ENCODE results near the gene NXPE3. TPM values are rescaled to one million over a fixed set of nuclear protein-coding genes. Genes with fewer than 3 reads are reported as not detected.
"Not testable (repeated sequence)": the region's sequence is repeated elsewhere in the genome, so short reads cannot be mapped to it uniquely, and the experiment has no call there.

The NXPE3 gene
- total RNA-seq, 1 donor from 2014 or later = 26.9 TPM

DNA sequence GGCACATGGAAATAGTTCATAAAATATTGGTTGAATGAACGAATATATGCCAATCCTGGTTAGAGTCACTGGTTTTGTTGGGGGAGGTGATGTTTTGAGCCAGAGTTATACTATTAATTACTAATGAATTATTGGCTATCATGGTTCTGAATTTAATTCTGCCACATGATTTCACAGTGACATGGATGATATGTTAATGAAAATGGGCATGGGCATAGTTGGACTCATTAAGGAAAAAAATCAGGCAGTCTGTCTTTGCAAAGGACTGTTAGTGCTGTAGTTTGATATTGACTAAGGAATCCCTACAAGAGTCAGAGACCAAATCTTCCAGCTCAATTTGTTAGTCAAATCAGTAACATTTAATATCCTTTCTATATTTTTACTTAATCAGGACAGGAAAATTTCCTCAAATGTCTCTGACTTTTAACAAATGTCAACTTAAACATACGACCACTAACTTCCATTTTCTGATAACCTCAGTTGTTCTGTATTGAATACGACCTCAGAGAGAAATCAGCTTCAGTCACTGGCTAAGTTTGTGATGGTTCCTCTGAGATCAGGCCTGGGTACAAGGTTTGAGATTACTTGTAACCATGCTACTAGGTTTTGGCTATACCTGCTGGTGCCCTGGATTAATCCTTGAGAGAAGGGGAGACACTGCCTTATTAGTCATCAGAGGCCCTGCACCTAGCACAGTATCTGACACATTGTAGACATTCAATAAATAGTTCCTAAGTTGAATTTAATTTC is 83.6 kb downstream of the NXPE3 start:
- intact Hi-C loops (cut with DNase I) = no loop called here
- no peak for DNase-seq (ENCODE audit: low spot score)

- DNase-seq (ENCODE audit: low spot score); intact Hi-C loops (cut with DNase I): not testable (repeated sequence)
These were observed 85.9 kb downstream of the NXPE3 start for GRCh38 chr3:101864926-101865325.

- DNase-seq (ENCODE audit: low spot score) = no peak
- intact Hi-C loops (cut with DNase I) = no loop called here
These were observed 86.9 kb downstream of the NXPE3 start for GRCh38 chr3:101865751-101866509.

DNA sequence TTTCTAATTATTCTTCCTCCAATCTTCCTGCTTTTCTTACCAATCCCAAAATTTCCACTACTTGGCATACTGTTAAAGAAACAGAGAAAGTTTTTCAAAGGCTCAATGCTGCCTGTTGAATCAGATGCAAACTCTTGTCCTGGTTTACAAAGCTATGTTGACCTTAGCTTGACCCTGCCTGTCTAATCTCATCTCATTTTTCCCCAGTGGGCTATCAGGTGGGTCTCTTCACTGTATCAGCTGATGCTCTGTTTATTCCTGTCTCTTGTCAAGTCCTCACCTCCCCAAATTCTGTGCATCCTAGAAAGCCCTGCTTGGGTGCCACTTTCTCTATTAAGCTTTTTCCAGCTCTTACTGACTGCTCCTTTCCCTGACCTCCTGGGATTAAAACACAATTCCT is 88.5 kb downstream of the NXPE3 start:
- no peak for DNase-seq (ENCODE audit: low spot score)
- intact Hi-C loops (cut with DNase I) = no loop called here

DNA sequence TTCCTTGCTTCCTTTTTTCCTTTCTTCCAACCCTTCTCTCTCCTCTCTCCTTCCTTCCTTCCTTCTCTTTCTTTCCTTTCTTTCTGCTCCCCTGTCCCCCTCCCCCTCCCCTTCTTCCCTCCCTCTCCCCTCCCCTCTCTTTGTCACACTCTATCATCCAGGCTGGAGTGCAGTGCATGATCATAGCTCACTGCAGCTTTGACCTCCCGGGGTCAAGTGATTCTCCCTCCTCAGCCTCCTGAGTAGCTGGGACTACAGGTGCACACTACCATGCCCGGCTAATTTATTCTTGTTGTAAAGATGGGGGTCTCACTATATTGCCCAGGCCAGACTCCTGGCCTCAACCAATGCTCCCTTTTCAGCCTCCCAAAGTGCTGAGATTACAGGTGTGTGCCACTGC is 89.0 kb downstream of the NXPE3 start:
- intact Hi-C loops (cut with DNase I) = no loop called here

GRCh38 chr3:101868534-101869464 is 89.8 kb downstream of the NXPE3 start:
- DNase-seq (ENCODE audit: low spot score) = no peak
- intact Hi-C loops (cut with DNase I) = no loop called here

More for the DNA sequence above, 89.0 kb downstream of the NXPE3 start:
- no peak for DNase-seq (ENCODE audit: low spot score)

DNA sequence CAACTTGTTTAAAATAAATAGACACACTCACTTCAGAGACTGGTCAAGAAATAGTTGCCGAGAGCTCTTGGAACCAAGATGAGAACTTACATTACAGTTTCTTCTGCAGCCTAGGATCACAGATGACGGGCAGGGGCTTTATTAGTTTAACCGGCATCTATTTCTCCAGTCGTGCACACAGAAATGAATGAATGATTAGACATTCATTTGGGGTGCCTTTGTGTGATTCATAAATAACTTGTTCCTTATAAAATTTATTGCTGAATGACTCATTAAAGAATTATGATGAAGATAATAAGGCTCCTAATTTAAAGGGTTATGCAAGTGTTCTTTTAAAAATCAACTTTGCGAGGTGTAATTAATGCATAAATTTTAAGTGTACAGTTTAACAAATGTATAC is 91.1 kb downstream of the NXPE3 start:
- no peak for DNase-seq (ENCODE audit: low spot score)

GRCh38 chr3:101873619-101874018 is 94.6 kb downstream of the NXPE3 start:
- intact Hi-C loops (cut with DNase I) = no loop called here
- no peak for DNase-seq (ENCODE audit: low spot score)

More for the DNA sequence above, 91.1 kb downstream of the NXPE3 start:
- intact Hi-C loops (cut with DNase I) = no loop called here

- intact Hi-C loops (cut with DNase I) = no loop called here
- DNase-seq (ENCODE audit: low spot score) = no peak
These were observed 97.1 kb downstream of the NXPE3 start for GRCh38 chr3:101876142-101876541.

Other genes with a start within 250 kb of the NXPE3 start
- 19.1 TPM for gene TRMT10C, start 217.3 kb upstream of the NXPE3 start, total RNA-seq
- gene PCNP, start 205.0 kb upstream of the NXPE3 start, total RNA-seq = 120 TPM
- 8.4 TPM for gene ZBTB11, start 102.1 kb upstream of the NXPE3 start, total RNA-seq
- 569 TPM for gene RPL24, start 92.5 kb upstream of the NXPE3 start, total RNA-seq
- gene CEP97, start 54.6 kb upstream of the NXPE3 start, total RNA-seq = 7.9 TPM
- 16.0 TPM for gene NFKBIZ, start 70.3 kb downstream of the NXPE3 start, total RNA-seq